H1 (cell line): ENCODE measurements around the gene FBN1. TPM values are rescaled to one million over a fixed set of nuclear protein-coding genes. Genes with fewer than 3 reads are reported as not detected.

ENCODE experiments used
- CTCF ChIA-PET: fragments of 300-600 bp; sonication (Branson Sonifier 250); formaldehyde crosslinking; loops from one replicate; lab custom pipeline; 2021; ENCODE audit not compliant: partially characterized antibody; lab: Charles Lee
- POLR2A ChIA-PET: fragments of 300-600 bp; sonication (Branson Sonifier 250); formaldehyde crosslinking; loops from one replicate; lab custom pipeline; 2021; ENCODE audit warnings: inconsistent platforms; ENCODE audit not compliant: partially characterized antibody; lab: Charles Lee
- DNase-seq, 2 experiments: peaks; one replicate each; pipeline versions ENCODE4 v3.0.0 to v3.0.0-alpha.2; 2010 to 2022; ENCODE audit warnings: low spot score in 2 of 2, low read depth in 1 of 2, mixed read lengths in 1 of 2
- FAIRE-seq: peaks from 2 replicates; lab custom pipeline; 2011; peaks lifted over from hg19 to GRCh38; lab: Jason Lieb, UNC
- H2AFZ ChIP-seq: 2 replicates; pipeline ENCODE4 v1.8.1; 2012; ENCODE audit warnings: low read length, inconsistent platforms
- H2AK5ac ChIP-seq: 2 replicates; pipeline ENCODE4 v1.6.1; 2013; ENCODE audit warnings: low read depth, low read length
- H2BK120ac ChIP-seq: replicated peaks from 2 replicates; pipeline ENCODE3; 2013; ENCODE audit warnings: low read depth, low read length, inconsistent platforms
- H2BK12ac ChIP-seq: 2 replicates; pipeline ENCODE4 v1.6.1; 2013; ENCODE audit warnings: low read depth, low read length
- H2BK15ac ChIP-seq: 2 replicates; pipeline ENCODE4 v1.6.1; 2013; ENCODE audit warnings: low read length
- H2BK20ac ChIP-seq: 2 replicates; pipeline ENCODE4 v1.6.1; 2013; ENCODE audit warnings: low read length
- H2BK5ac ChIP-seq: 2 replicates; pipeline ENCODE4 v1.6.1; 2013; ENCODE audit warnings: low read depth, low read length
- H3K14ac ChIP-seq: 2 replicates; pipeline ENCODE4 v1.6.1; 2013; ENCODE audit warnings: inconsistent platforms; ENCODE audit not compliant: insufficient read length
- H3K18ac ChIP-seq: 2 replicates; pipeline ENCODE4 v1.6.1; 2013; ENCODE audit warnings: low read length; ENCODE audit errors: extremely low read depth
- H3K23ac ChIP-seq: 2 replicates; pipeline ENCODE4 v1.6.1; 2013; ENCODE audit warnings: inconsistent platforms; ENCODE audit not compliant: insufficient read length
- H3K23me2 ChIP-seq: 2 replicates; pipeline ENCODE4 v1.6.1; 2013; ENCODE audit warnings: low read depth, low read length
- H3K27ac ChIP-seq: 2 replicates; pipeline ENCODE4 v1.6.1; 2011; ENCODE audit warnings: low read depth, low read length, inconsistent platforms
- H3K27me3 ChIP-seq, 4 experiments: replicated peaks in 1 of 4; 1 replicate in 1 of 4; 2 replicates in 3 of 4; pipeline versions ENCODE4 v1.6.1 to v1.8.1; 2011 to 2013; ENCODE audit warnings: low read length in 3 of 4, mild to moderate bottlenecking in 3 of 4, inconsistent platforms in 2 of 4, mixed read lengths in 2 of 4, moderate library complexity in 1 of 4; ENCODE audit not compliant: control insufficient read depth in 3 of 4, insufficient read depth in 3 of 4; ENCODE audit errors: extremely low read depth in 1 of 4
- H3K36me3 ChIP-seq, 4 experiments: 2 replicates each; pipeline versions ENCODE4 v1.6.1 to v1.8.1; 2011 to 2013; ENCODE audit warnings: mild to moderate bottlenecking in 4 of 4, low read length in 3 of 4, moderate library complexity in 2 of 4, control low read depth in 1 of 4, inconsistent platforms in 1 of 4; ENCODE audit not compliant: insufficient read depth in 4 of 4, control insufficient read depth in 2 of 4
- H3K4ac ChIP-seq: replicated peaks from 2 replicates; pipeline ENCODE3; 2013; ENCODE audit warnings: low read length, low read depth, mixed read lengths, inconsistent platforms; ENCODE audit not compliant: insufficient read length
- H3K4me1 ChIP-seq, 4 experiments: replicated peaks in 1 of 4; 1 replicate in 1 of 4; 2 replicates in 3 of 4; pipeline versions ENCODE4 v1.6.1 to v1.8.1; 2011 to 2013; ENCODE audit warnings: low read length in 3 of 4, inconsistent platforms in 2 of 4, mixed read lengths in 1 of 4; ENCODE audit not compliant: insufficient read depth in 4 of 4, control insufficient read depth in 3 of 4
- H3K4me2 ChIP-seq, 2 experiments: 2 replicates each; pipeline versions ENCODE4 v1.6.1 to v1.8.1; 2011 to 2013; ENCODE audit warnings: low read depth in 2 of 2, low read length in 2 of 2, control low read depth in 1 of 2, inconsistent platforms in 1 of 2, mild to moderate bottlenecking in 1 of 2; ENCODE audit not compliant: insufficient read depth in 1 of 2
- H3K4me3 ChIP-seq, 4 experiments: fragments of 200-600, 300-600 bp in 1 of 4; sonication (generic), shearing (Covaris generic), sonication (Bioruptor Twin) in 1 of 4; 2 replicates each; pipeline versions ENCODE4 v1.5.1 to v1.8.1; 2011 to 2016; ENCODE audit warnings: low read length in 4 of 4, low read depth in 3 of 4, control low read depth in 2 of 4, inconsistent platforms in 2 of 4, mild to moderate bottlenecking in 2 of 4, mixed read lengths in 1 of 4, moderate library complexity in 1 of 4; ENCODE audit not compliant: insufficient read depth in 2 of 4; ENCODE audit errors: extremely low read depth in 1 of 4
- H3K56ac ChIP-seq: replicated peaks from 2 replicates; pipeline ENCODE3; 2013; ENCODE audit warnings: low read depth, mild to moderate bottlenecking, mixed read lengths, low read length, inconsistent platforms; ENCODE audit not compliant: insufficient read length
- H3K79me1 ChIP-seq: 2 replicates; pipeline ENCODE4 v1.6.1; 2013; ENCODE audit warnings: low read depth, low read length, control low read depth
- H3K79me2 ChIP-seq, 2 experiments: 2 replicates each; pipeline versions ENCODE4 v1.6.1 to v1.8.1; 2012 to 2013; ENCODE audit warnings: low read length in 2 of 2, mild to moderate bottlenecking in 2 of 2, inconsistent platforms in 1 of 2; ENCODE audit not compliant: insufficient read depth in 2 of 2, control insufficient read depth in 1 of 2
- H3K9ac ChIP-seq, 4 experiments: replicated peaks in 1 of 4; 1 replicate in 1 of 4; 2 replicates in 3 of 4; pipeline versions ENCODE4 v1.6.1 to v1.8.1; 2011 to 2013; ENCODE audit warnings: low read depth in 3 of 4, low read length in 3 of 4, control low read depth in 2 of 4, mild to moderate bottlenecking in 2 of 4, moderate library complexity in 2 of 4, inconsistent platforms in 1 of 4; ENCODE audit errors: extremely low read depth in 1 of 4
- H3K9me3 ChIP-seq, 2 experiments: 2 replicates each; pipeline versions ENCODE4 v1.6.1 to v1.8.1; 2012 to 2013; ENCODE audit warnings: mild to moderate bottlenecking in 2 of 2, moderate library complexity in 2 of 2, control low read depth in 1 of 2, inconsistent platforms in 1 of 2, low read depth in 1 of 2, low read length in 1 of 2, mixed read lengths in 1 of 2; ENCODE audit not compliant: insufficient read depth in 2 of 2
- H4K20me1 ChIP-seq, 2 experiments: replicated peaks in 1 of 2; 2 replicates each; pipeline versions ENCODE3 to v1.8.1; 2011 to 2013; ENCODE audit warnings: inconsistent platforms in 2 of 2, low read length in 2 of 2, mild to moderate bottlenecking in 1 of 2; ENCODE audit not compliant: insufficient read depth in 2 of 2, control insufficient read depth in 1 of 2
- H4K5ac ChIP-seq: 2 replicates; pipeline ENCODE4 v1.6.1; 2013; ENCODE audit warnings: low read length, low read depth, mixed read lengths, inconsistent platforms; ENCODE audit not compliant: insufficient read length
- H4K8ac ChIP-seq: 2 replicates; pipeline ENCODE4 v1.8.0; 2013; ENCODE audit warnings: mild to moderate bottlenecking, moderate library complexity, low read length, inconsistent platforms; ENCODE audit not compliant: insufficient read depth; ENCODE audit errors: extremely low read depth
- H4K91ac ChIP-seq: replicated peaks from 2 replicates; pipeline ENCODE3; 2013; ENCODE audit warnings: low read length, mixed read lengths, inconsistent platforms; ENCODE audit not compliant: insufficient read length
- BACH1 ChIP-seq: IDR thresholded peaks from 2 replicates; pipeline ENCODE4 v1.6.1; 2012; ENCODE audit warnings: low read length, improper control_type of control experiment
- BRCA1 ChIP-seq: IDR thresholded peaks from 2 replicates; pipeline ENCODE4 v1.6.1; 2012; ENCODE audit warnings: low read depth, low read length, improper control_type of control experiment
- EGR1 ChIP-seq: IDR thresholded peaks from 2 replicates; pipeline ENCODE4 v1.6.1; 2011; ENCODE audit warnings: low read depth, low read length, borderline replicate concordance
- GABPA ChIP-seq: IDR thresholded peaks from 2 replicates; pipeline ENCODE4 v1.6.1; 2011; ENCODE audit warnings: mild to moderate bottlenecking, low read length, moderate library complexity, borderline replicate concordance; ENCODE audit not compliant: insufficient read depth
- NANOG ChIP-seq: IDR thresholded peaks from 2 replicates; pipeline ENCODE4 v1.6.1; 2011; ENCODE audit warnings: low read length, low read depth, mild to moderate bottlenecking, inconsistent platforms; ENCODE audit not compliant: insufficient read depth, poor library complexity, severe bottlenecking
- NRF1 ChIP-seq: IDR thresholded peaks from 2 replicates; pipeline ENCODE4 v1.6.1; 2011; ENCODE audit warnings: mild to moderate bottlenecking, low read depth, low read length, improper control_type of control experiment
- POLR2AphosphoS5 ChIP-seq: IDR thresholded peaks from 2 replicates; pipeline ENCODE4 v1.6.1; 2011; ENCODE audit warnings: low read depth, low read length
- POU5F1 ChIP-seq: IDR thresholded peaks from 2 replicates; pipeline ENCODE4 v1.6.1; 2011; ENCODE audit warnings: low read depth, mild to moderate bottlenecking, low read length, moderate library complexity
- SP2 ChIP-seq: IDR thresholded peaks from 2 replicates; pipeline ENCODE4 v1.6.1; 2012; ENCODE audit warnings: mild to moderate bottlenecking, low read length, inconsistent platforms
- SUZ12 ChIP-seq: fragments of 200-600 bp; sonication (generic); IDR thresholded peaks from 2 replicates; pipeline ENCODE4 v1.6.1; 2012; ENCODE audit warnings: mild to moderate bottlenecking, inconsistent platforms, low read length, moderate library complexity, mixed read lengths
- TCF12 ChIP-seq: IDR thresholded peaks from 2 replicates; pipeline ENCODE4 v1.6.1; 2011; ENCODE audit warnings: low read depth, mild to moderate bottlenecking, low read length
- TEAD4 ChIP-seq: IDR thresholded peaks from 2 replicates; pipeline ENCODE4 v1.6.1; 2012; ENCODE audit warnings: low read depth, low read length, inconsistent platforms, mixed read lengths
- WGBS, 2 experiments: shearing (Covaris generic) in 1 of 2; methylation state at CpG; one replicate each; pipeline versions ENCODE4 v1.1.6 to v1.1.7; 2013 to 2015; ENCODE audit warnings: low lambda C conversion rate in 2 of 2, mixed read lengths in 2 of 2, inconsistent platforms in 1 of 2, low coverage in 1 of 2, missing lambda C conversion rate in 1 of 2; ENCODE audit not compliant: insufficient replicate concordance in 2 of 2, insufficient coverage in 1 of 2, insufficient read length in 1 of 2; ENCODE audit errors: extremely low coverage in 1 of 2, missing lambda C conversion rate in 1 of 2; 5-methylcytosine and 5-hydroxymethylcytosine counted together
- polyA plus RNA-seq, 7 experiments: library from polyadenylated mRNA; depleted of rRNA in 3 of 7; stranded (reverse) in 5 of 7; unstranded in 2 of 7; fragments of >200 nt in 5 of 7; fragments of 200-250 nt in 2 of 7; gene quantifications; 1 replicate in 5 of 7; 2 replicates in 1 of 7; 4 replicates in 1 of 7; pipeline versions ENCODE4 v1.2.1 to v1.2.3, GENCODE V29; 2011 to 2013; ENCODE audit warnings: missing spikeins in 2 of 7, mixed read lengths in 2 of 7
- total RNA-seq: library from RNA; stranded (reverse); fragmentation: NEBNext Ultra II Directional; extraction: Animal tissue kit (Norgen Biotek cat#: 25700); gene quantifications from 2 replicates; pipeline ENCODE4 v1.2.1, GENCODE V29; 2021
- TF ChIP-seq, protein P1 (sequence below), 3 experiments: IDR thresholded peaks; 1 replicate in 2 of 3; 2 replicates in 1 of 3; pipeline versions ENCODE4 v1.5.1 to v1.6.1; 2011; ENCODE audit warnings: low read length in 3 of 3, mild to moderate bottlenecking in 3 of 3, inconsistent platforms in 2 of 3, low read depth in 1 of 3, moderate library complexity in 1 of 3; ENCODE audit not compliant: insufficient read depth in 1 of 3; ENCODE audit errors: control extremely low read depth in 1 of 3

Gene FBN1
- total and polyA plus RNA-seq, 2 of the 8 experiments (the other 6 are each of a cell fraction or from before 2014, with no cell fraction given), result 3.0 to 4.0 TPM

- POLR2A ChIA-PET, result interaction anchor here (1.3 kb wide), 1 partner anchor 20 kb away, joined by 3 read pairs; no protein-coding TSS in a partner anchor
- 94% methylated on average over 2 of the region's 2 CpGs; no CpG with 5 or more reads in 1 of the 2 experiments for WGBS, 2 experiments
- H3K56ac ChIP-seq, result no peak overlapping the region
- FAIRE-seq, result no peak
- H2BK5ac ChIP-seq, result no peak overlapping the region
- no peaks in the 10 kb centered on the region for H3K79me1 ChIP-seq
- H2AK5ac ChIP-seq, result no peak overlapping the region
- no peak overlapping the region for H4K91ac ChIP-seq
- H2BK15ac ChIP-seq, result no peak overlapping the region
- H2BK12ac ChIP-seq, result no peak overlapping the region
- CTCF ChIA-PET, result no interaction called here
- no peak overlapping the region for H3K4me3 ChIP-seq
- no peak for DNase-seq
- no peak overlapping the region for H2AFZ ChIP-seq
- H3K27me3 ChIP-seq, result no peaks in the 10 kb centered on the region
- no peak overlapping the region for H3K14ac ChIP-seq
- H3K36me3 ChIP-seq, result no peaks in the 10 kb centered on the region
- H3K23me2 ChIP-seq, result no peaks in the 10 kb centered on the region
- no peak overlapping the region; the same call in 1 of the 2 replicates for H2BK20ac ChIP-seq
- H4K20me1 ChIP-seq, result no peaks in the 10 kb centered on the region
- H3K79me2 ChIP-seq, result no peaks in the 10 kb centered on the region
- no peak overlapping the region for H3K18ac ChIP-seq
- no peak overlapping the region for H3K27ac ChIP-seq
- no peak overlapping the region for H4K8ac ChIP-seq
- H3K23ac ChIP-seq, result no peak overlapping the region
- H2BK120ac ChIP-seq, result no peak overlapping the region
- H3K4me1 ChIP-seq, result peaks cover 0 to 13% (median 7%) of the 10 kb centered on the region in 4 experiments; a peak in 3 of 7 replicates
- H4K5ac ChIP-seq, result no peak overlapping the region
- no peak overlapping the region for H3K4ac ChIP-seq
- H3K9ac ChIP-seq, result no peak overlapping the region
- H3K9me3 ChIP-seq, result no peaks in the 10 kb centered on the region
- no peak overlapping the region for H3K4me2 ChIP-seq
- TF ChIP-seq, protein P1, sequence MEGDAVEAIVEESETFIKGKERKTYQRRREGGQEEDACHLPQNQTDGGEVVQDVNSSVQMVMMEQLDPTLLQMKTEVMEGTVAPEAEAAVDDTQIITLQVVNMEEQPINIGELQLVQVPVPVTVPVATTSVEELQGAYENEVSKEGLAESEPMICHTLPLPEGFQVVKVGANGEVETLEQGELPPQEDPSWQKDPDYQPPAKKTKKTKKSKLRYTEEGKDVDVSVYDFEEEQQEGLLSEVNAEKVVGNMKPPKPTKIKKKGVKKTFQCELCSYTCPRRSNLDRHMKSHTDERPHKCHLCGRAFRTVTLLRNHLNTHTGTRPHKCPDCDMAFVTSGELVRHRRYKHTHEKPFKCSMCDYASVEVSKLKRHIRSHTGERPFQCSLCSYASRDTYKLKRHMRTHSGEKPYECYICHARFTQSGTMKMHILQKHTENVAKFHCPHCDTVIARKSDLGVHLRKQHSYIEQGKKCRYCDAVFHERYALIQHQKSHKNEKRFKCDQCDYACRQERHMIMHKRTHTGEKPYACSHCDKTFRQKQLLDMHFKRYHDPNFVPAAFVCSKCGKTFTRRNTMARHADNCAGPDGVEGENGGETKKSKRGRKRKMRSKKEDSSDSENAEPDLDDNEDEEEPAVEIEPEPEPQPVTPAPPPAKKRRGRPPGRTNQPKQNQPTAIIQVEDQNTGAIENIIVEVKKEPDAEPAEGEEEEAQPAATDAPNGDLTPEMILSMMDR (IDR thresholded peaks at IDR 0.05; ENCODE audit: control extremely low read depth in 1 of 3, insufficient read depth in 1 of 3, low read depth in 1 of 3, low read length in 3 of 3), result no peak
- TF ChIP-seq BRCA1, result no peak
- TF ChIP-seq POLR2AphosphoS5, result no peak
- TF ChIP-seq BACH1, result no peak
- TF ChIP-seq EGR1, result no peak
- no peak for TF ChIP-seq NANOG
- TF ChIP-seq NRF1, result no peak
- TF ChIP-seq SUZ12, result no peak
- no peak for TF ChIP-seq TCF12
- TF ChIP-seq TEAD4, result no peak
- TF ChIP-seq SP2, result no peak
- TF ChIP-seq POU5F1, result no peak
- no peak for TF ChIP-seq GABPA
These were observed 203.5 kb downstream of the FBN1 start for GRCh38 chr15:48442011-48442410.
